Uterus (tissue), 2 donors: ENCODE measurements around the gene PRR3.
"Not testable (repeated sequence)": the region's sequence is repeated elsewhere in the genome, so short reads cannot be mapped to it uniquely, and the experiment has no call there.

Experiments
- POLR2A ChIP-seq, 2 donors: fragments of 450-650 bp; IDR thresholded peaks; one replicate each; pipeline ENCODE4 v1.6.1; 2016; ENCODE audit warnings: antibody characterized with exemption in 2 of 2, mild to moderate bottlenecking in 1 of 2, moderate library complexity in 1 of 2
- TF ChIP-seq, protein P1 (sequence below), 4 experiments: fragments of 200-600 bp in 2 of 4; fragments of 450-650 bp in 2 of 4; sonication (generic) in 2 of 4; IDR thresholded peaks; one replicate each; pipeline ENCODE4 v1.5.1; 2016 to 2019; ENCODE audit warnings: antibody characterized with exemption in 4 of 4, mild to moderate bottlenecking in 2 of 4, moderate library complexity in 1 of 4

DNA sequence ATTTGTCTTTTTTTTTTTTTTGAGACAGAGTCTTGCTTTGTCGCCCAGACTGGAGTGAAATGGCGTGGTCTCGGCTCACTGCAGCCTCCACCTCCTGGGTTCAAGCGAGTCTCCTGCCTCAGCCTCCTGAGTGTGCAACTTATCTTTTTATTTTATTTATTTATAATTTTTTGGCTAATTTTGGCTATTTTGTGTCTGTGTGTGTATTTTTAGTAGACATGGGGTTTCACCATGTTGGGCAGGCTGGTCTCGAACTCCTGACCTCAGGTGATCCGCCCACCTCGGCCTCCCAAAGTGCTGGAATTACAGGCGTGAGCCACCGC lies 40.4 kb upstream of the PRR3 start:
- TF ChIP-seq, protein P1, sequence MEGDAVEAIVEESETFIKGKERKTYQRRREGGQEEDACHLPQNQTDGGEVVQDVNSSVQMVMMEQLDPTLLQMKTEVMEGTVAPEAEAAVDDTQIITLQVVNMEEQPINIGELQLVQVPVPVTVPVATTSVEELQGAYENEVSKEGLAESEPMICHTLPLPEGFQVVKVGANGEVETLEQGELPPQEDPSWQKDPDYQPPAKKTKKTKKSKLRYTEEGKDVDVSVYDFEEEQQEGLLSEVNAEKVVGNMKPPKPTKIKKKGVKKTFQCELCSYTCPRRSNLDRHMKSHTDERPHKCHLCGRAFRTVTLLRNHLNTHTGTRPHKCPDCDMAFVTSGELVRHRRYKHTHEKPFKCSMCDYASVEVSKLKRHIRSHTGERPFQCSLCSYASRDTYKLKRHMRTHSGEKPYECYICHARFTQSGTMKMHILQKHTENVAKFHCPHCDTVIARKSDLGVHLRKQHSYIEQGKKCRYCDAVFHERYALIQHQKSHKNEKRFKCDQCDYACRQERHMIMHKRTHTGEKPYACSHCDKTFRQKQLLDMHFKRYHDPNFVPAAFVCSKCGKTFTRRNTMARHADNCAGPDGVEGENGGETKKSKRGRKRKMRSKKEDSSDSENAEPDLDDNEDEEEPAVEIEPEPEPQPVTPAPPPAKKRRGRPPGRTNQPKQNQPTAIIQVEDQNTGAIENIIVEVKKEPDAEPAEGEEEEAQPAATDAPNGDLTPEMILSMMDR (IDR thresholded peaks at IDR 0.05) = not testable (repeated sequence)
- TF ChIP-seq POLR2A (IDR thresholded peaks at IDR 0.05) = not testable (repeated sequence)
